ENCODE results near the gene PLK2. TPM values are rescaled to one million over a fixed set of nuclear protein-coding genes. Genes with fewer than 3 reads are reported as not detected.

Gene PLK2
- total RNA-seq, 1 donor from 2014 or later: 15.0 TPM

GRCh38 chr5:58412081-58412480, 47.8 kb downstream of the PLK2 start:
- Mint-ChIP-seq H3K27me3 (ENCODE audit: low read depth) (no peaks in the 10 kb centered on the region), H3K36me3 (ENCODE audit: low read depth) (no peaks in the 10 kb centered on the region), H3K4me3 (no peak overlapping the region), H3K27ac (ENCODE audit: unreplicated experiment) (no peak overlapping the region), H3K9me3 (peaks cover 2% of the 10 kb centered on the region), H3K4me1 (peaks cover 17% of the 10 kb centered on the region)
- no peak for TF ChIP-seq CTCF (conservative IDR thresholded peaks at IDR 0.05)
- no peak for DNase-seq (ENCODE audit: low read depth, low spot score)

GRCh38 chr5:58411372-58411771, 48.5 kb downstream of the PLK2 start:
- Mint-ChIP-seq H3K4me3 (no peak overlapping the region), H3K36me3 (ENCODE audit: low read depth) (no peaks in the 10 kb centered on the region), H3K27me3 (ENCODE audit: low read depth) (no peaks in the 10 kb centered on the region), H3K4me1 (peaks cover 17% of the 10 kb centered on the region), H3K27ac (ENCODE audit: unreplicated experiment) (no peak overlapping the region), H3K9me3 (peaks cover 2% of the 10 kb centered on the region)
- no peak for DNase-seq (ENCODE audit: low read depth, low spot score)
- no peak for TF ChIP-seq CTCF (conservative IDR thresholded peaks at IDR 0.05)

GRCh38 chr5:58410441-58410840, 49.4 kb downstream of the PLK2 start:
- peaks cover 17% of the 10 kb centered on the region for H3K4me1 Mint-ChIP-seq
- H3K27me3 Mint-ChIP-seq (ENCODE audit: low read depth): no peaks in the 10 kb centered on the region
- no peak for TF ChIP-seq CTCF (conservative IDR thresholded peaks at IDR 0.05)
- H3K9me3 Mint-ChIP-seq: peaks cover 2% of the 10 kb centered on the region
- H3K36me3 Mint-ChIP-seq (ENCODE audit: low read depth): no peaks in the 10 kb centered on the region
- no peak for DNase-seq (ENCODE audit: low read depth, low spot score)
- no peak overlapping the region for H3K27ac Mint-ChIP-seq (ENCODE audit: unreplicated experiment)
- no peak overlapping the region for H3K4me3 Mint-ChIP-seq

- Mint-ChIP-seq H3K27ac (ENCODE audit: unreplicated experiment) (no peak overlapping the region), H3K27me3 (ENCODE audit: low read depth) (no peaks in the 10 kb centered on the region), H3K4me1 (peaks cover 9% of the 10 kb centered on the region), H3K4me3 (no peak overlapping the region), H3K36me3 (ENCODE audit: low read depth) (no peaks in the 10 kb centered on the region), H3K9me3 (peaks cover 2% of the 10 kb centered on the region)
- no peak for TF ChIP-seq CTCF (conservative IDR thresholded peaks at IDR 0.05)
- no peak for DNase-seq (ENCODE audit: low read depth, low spot score)
Observed at GRCh38 chr5:58407042-58407719, 52.7 kb downstream of the PLK2 start.

GRCh38 chr5:58406394-58406793, 53.5 kb downstream of the PLK2 start:
- TF ChIP-seq CTCF (conservative IDR thresholded peaks at IDR 0.05): no peak
- Mint-ChIP-seq H3K4me1 (peaks cover 9% of the 10 kb centered on the region), H3K27ac (ENCODE audit: unreplicated experiment) (no peak overlapping the region), H3K4me3 (no peak overlapping the region), H3K36me3 (ENCODE audit: low read depth) (no peaks in the 10 kb centered on the region), H3K27me3 (ENCODE audit: low read depth) (no peaks in the 10 kb centered on the region), H3K9me3 (peaks cover 2% of the 10 kb centered on the region)
- no peak for DNase-seq (ENCODE audit: low read depth, low spot score)

Measured in neural crest cell (in vitro differentiated cells).